Ramos (cell line): Measurements from ENCODE around the gene ITGB6.

ENCODE experiments used
- in situ Hi-C: fragments of 300-500 bp; cut with MboI; formaldehyde crosslinking; loops from one replicate; pipeline ENCODE4 v1.14.3; 2022; ENCODE audit warnings: low sequenced_read_pairs; ENCODE audit not compliant: unreplicated experiment

Gene ITGB6, protein sequence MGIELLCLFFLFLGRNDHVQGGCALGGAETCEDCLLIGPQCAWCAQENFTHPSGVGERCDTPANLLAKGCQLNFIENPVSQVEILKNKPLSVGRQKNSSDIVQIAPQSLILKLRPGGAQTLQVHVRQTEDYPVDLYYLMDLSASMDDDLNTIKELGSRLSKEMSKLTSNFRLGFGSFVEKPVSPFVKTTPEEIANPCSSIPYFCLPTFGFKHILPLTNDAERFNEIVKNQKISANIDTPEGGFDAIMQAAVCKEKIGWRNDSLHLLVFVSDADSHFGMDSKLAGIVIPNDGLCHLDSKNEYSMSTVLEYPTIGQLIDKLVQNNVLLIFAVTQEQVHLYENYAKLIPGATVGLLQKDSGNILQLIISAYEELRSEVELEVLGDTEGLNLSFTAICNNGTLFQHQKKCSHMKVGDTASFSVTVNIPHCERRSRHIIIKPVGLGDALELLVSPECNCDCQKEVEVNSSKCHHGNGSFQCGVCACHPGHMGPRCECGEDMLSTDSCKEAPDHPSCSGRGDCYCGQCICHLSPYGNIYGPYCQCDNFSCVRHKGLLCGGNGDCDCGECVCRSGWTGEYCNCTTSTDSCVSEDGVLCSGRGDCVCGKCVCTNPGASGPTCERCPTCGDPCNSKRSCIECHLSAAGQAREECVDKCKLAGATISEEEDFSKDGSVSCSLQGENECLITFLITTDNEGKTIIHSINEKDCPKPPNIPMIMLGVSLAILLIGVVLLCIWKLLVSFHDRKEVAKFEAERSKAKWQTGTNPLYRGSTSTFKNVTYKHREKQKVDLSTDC

DNA sequence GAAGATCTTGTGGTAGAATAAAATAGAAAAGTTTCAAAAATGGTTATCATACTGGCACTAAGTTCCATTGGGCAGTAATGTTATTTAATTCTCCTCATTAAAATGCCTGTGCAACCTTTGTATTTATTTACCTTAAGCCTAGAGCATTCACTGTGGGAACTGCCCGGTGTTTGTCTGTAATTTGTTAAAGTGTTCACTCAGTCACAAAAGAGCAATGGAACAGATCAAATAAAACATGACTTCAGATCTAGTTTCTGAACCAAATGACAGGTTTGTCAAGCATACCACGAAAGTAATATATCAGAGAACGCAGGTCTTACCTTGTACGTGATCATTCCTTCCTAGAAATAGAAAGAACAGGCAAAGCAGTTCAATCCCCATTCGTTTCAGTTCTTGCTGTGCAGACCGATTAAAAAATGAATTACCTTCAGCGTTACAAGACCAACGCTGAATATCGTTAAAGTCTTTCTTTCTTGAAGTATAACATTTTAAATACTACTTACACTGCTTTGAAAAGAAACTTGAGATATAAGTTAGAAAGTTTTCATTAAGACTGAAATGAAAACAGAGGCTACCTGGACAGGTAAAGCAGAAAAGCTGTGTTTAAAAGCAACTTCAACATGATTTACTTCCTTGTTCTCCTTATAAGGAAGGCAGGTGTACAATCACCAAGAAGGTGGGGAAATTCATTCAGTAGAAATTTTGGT, at the start of gene ITGB6:
TSS of gene ITGB6 (minus strand) at position 590 of the 707 bp plus-strand sequence. CDS start at position 381, 209 bp downstream.
- in situ Hi-C loops: no loop called here

DNA sequence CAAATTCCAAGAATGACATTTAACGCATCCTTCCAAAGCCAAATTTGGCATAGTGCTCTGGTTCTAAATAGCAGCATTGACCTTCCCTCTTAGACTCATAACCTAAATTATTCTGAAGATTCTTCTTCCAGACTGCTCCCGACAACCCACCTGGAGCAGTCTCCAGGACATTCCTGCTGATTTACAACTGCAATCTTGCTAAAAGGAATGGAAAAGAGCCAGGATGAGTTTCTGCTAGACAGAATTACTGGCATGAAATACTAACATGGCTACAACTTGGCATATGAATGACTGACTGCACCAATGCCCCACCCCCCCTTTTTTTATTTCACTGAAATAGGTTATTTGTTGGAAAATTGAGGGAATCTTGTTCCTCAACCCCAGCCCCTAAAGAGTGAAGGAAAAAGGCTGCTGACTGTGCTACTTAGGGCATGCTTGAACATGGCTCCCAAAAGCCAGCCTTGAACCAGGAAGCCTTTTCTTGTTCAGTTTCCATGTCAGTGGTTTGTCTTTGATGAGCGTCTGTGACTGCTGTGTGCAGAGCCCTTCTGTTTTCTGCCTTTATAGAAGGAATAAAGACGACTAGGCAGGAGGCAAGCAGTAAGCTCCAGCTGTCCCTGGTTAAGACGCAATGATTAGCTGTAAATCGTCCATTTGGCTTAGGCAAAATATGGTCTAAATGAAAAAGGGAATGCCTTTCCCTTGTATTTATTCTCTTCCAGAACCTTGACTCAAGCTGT, 47.4 kb upstream of the ITGB6 start:
- in situ Hi-C loops: no loop called here

- in situ Hi-C loops: no loop called here
Measured at GRCh38 chr2:160246356-160246755, 46.3 kb upstream of the ITGB6 start.

DNA sequence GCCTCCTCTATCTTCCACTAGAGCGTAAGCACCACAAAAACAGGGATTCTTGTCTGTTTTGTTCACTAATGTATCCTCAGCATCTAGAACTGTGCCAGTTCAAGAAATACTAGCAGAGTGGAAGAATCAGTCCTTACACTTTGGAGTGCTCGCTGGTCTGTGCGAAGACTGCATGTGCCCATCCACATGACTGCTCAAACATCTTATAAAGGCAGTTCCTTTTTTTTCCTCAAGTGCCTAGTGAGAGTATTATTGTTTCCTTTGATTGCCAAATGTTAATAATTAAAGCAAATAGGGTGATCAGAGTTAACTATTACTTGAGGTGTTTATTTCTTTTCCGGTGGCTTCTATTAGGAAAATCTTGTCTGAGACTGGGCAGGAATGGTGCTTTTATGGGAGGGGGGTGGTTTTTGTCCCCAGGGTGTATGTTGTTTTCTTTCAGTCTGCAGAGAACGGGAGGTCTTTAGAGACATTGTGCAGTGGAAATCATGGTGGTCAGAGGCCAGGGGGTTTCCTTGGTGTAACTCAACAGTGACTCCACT, 45.6 kb upstream of the ITGB6 start:
- in situ Hi-C loops: no loop called here

- in situ Hi-C loops: no loop called here
Measured at GRCh38 chr2:160242893-160243564, 43.0 kb upstream of the ITGB6 start.

- in situ Hi-C loops: no loop called here
Measured at GRCh38 chr2:160241251-160242137, 41.4 kb upstream of the ITGB6 start.

DNA sequence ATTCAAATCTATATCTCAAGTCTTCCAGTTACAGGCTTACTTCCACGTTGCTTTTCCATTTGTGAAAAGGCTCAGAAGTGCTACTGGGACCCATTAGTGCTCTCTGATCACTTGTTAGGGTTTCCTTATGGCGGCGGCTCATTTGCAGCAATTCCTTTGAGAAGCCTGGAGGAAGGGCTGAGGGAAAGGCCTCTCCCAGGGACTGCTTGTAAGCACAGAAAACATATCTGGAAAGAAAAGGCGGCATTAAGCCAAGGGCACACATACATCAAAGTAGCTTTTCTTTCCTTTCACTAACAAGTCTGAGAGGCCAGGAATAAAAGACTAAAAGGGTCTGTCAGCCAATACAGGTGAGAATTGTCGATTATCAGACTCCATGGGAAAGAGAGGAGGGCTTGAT, 39.4 kb upstream of the ITGB6 start:
- in situ Hi-C loops: no loop called here

DNA sequence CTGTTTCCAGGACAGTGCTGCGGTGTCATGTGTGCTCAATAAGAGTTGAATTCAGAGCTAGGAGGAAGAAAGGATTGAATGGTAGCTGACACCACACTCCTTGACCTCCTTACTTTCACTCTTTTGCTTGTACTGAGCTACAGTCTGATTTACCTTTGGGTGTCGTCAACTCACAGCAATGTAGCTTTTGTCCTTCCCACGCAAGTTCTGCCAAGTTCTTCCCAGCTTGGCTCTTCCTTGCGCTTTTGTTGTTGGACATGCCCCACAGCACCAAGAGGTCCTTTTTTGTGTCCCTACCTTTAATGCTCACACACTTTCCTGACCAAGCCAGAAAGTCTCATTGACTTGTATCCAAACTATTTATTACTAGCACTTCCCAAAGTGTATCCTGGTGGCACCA, 38.3 kb upstream of the ITGB6 start:
- in situ Hi-C loops: no loop called here

GRCh38 chr2:160232905-160233475, 32.9 kb upstream of the ITGB6 start:
- in situ Hi-C loops: no loop called here

GRCh38 chr2:160229591-160229990, 29.5 kb upstream of the ITGB6 start:
- in situ Hi-C loops: no loop called here

GRCh38 chr2:160228141-160228917, 28.3 kb upstream of the ITGB6 start:
- in situ Hi-C loops: no loop called here

GRCh38 chr2:160227293-160227915, 27.3 kb upstream of the ITGB6 start:
- in situ Hi-C loops: no loop called here

- in situ Hi-C loops: no loop called here
Measured at GRCh38 chr2:160226367-160226766, 26.3 kb upstream of the ITGB6 start.

DNA sequence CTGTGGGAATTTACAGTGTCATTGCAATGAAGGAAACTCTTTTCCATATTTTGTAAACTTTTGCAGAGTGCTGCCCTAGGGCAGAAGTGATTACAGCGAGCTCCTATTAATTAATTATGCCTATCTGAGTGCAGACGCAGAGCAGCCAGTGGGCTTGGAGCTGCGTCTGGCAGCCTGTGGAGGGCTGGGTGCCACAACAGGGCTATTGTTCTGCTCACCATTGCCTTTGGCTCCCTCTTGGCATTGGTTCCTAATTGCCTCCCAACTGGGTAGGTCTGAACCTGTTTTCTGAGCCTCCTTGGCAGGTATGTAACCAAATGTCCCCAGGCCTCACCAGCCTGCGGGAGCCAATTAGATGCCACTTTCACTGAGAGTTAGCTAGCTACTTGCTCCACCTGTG, 25.6 kb upstream of the ITGB6 start:
- in situ Hi-C loops: no loop called here

DNA sequence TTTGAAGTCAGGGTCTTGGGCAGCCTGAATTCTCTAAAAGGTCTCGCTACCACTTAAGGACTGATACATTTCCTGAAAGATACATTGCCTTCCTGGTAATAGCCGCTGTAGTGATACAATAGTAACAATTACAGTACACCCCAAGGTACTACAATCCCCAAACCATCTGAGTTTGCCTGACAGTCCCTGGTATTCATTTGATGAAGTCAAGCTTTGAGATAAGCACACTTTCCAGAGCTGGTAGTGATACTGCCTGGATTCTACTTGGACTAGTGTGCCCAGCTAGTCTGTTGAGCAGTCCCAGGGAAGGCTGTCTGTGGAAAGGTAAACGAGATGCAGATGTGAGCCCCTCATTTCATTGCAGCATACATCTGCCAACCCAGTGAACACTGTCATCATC, 24.4 kb upstream of the ITGB6 start:
- in situ Hi-C loops: no loop called here

- in situ Hi-C loops: no loop called here
Measured at GRCh38 chr2:160224060-160224459, 24.0 kb upstream of the ITGB6 start.

GRCh38 chr2:160223560-160223959, 23.5 kb upstream of the ITGB6 start:
- in situ Hi-C loops: no loop called here
